ENCODE data around the gene RPS21. TPM values are rescaled to one million over a fixed set of nuclear protein-coding genes. Genes with fewer than 3 reads are reported as not detected.
A peak's percentile ranks its signal among the peaks of the same experiment; 100 is the strongest.

The RPS21 gene
- total and polyA plus RNA-seq, 2 of the 13 experiments (the other 11 are each of a cell fraction or from before 2014, with no cell fraction given), result 2,647 to 11,063 TPM

GRCh38 chr20:62407221-62407992 lies 20.5 kb downstream of the RPS21 start, which contains the start of gene CABLES2 (continued):
- TF ChIP-seq RBM39 (IDR thresholded peaks at IDR 0.05; ENCODE audit: low read depth, low read length, poor library complexity, severe bottlenecking) (peak; percentile 66), PCBP1 (IDR thresholded peaks at IDR 0.05; ENCODE audit: borderline replicate concordance, low read depth, low read length) (0 out of 2 replicates have a peak, but pooled peaks have one; percentile 24), NBN (conservative IDR thresholded peaks at IDR 0.05) (no peak), ZNF780A (CRISPR knock-in tag; IDR thresholded peaks at IDR 0.05) (no peak), ZNF704 (CRISPR knock-in tag; IDR thresholded peaks at IDR 0.05; ENCODE audit: borderline replicate concordance) (peak; percentile 91), ZNF800 (CRISPR knock-in tag; IDR thresholded peaks at IDR 0.05) (peak; percentile 88), JARID2 (CRISPR knock-in tag; IDR thresholded peaks at IDR 0.05; ENCODE audit: insufficient replicate concordance) (no peak), ZSCAN22 (CRISPR knock-in tag; IDR thresholded peaks at IDR 0.05) (peak; percentile 78; the same call in 1 of the 2 replicates), SKI (IDR thresholded peaks at IDR 0.05; ENCODE audit: partially characterized antibody) (peak; percentile 77), ZNF710 (CRISPR knock-in tag; IDR thresholded peaks at IDR 0.05; ENCODE audit: borderline replicate concordance) (peak; percentile 88; the same call in 1 of the 2 replicates), POLR2G (IDR thresholded peaks at IDR 0.05; ENCODE audit: low read depth, low read length) (no peak), ASH2L (IDR thresholded peaks at IDR 0.05; ENCODE audit: insufficient read length, low read depth, low read length) (peak; percentile 79), GABPB1 (CRISPR knock-in tag; IDR thresholded peaks at IDR 0.05) (peak; percentile 83), ISX (CRISPR knock-in tag; conservative IDR thresholded peaks at IDR 0.05) (peak; percentile 93)
- TF ChIP-seq, protein P1, sequence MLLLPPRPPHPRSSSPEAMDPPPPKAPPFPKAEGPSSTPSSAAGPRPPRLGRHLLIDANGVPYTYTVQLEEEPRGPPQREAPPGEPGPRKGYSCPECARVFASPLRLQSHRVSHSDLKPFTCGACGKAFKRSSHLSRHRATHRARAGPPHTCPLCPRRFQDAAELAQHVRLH (CRISPR knock-in tag; IDR thresholded peaks at IDR 0.05; ENCODE audit: borderline replicate concordance, low read depth), result peak; percentile 95
- TF ChIP-seq, protein P2, sequence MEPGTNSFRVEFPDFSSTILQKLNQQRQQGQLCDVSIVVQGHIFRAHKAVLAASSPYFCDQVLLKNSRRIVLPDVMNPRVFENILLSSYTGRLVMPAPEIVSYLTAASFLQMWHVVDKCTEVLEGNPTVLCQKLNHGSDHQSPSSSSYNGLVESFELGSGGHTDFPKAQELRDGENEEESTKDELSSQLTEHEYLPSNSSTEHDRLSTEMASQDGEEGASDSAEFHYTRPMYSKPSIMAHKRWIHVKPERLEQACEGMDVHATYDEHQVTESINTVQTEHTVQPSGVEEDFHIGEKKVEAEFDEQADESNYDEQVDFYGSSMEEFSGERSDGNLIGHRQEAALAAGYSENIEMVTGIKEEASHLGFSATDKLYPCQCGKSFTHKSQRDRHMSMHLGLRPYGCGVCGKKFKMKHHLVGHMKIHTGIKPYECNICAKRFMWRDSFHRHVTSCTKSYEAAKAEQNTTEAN (CRISPR knock-in tag; conservative IDR thresholded peaks at IDR 0.05), result peak; percentile 78
- TF ChIP-seq, protein P3, sequence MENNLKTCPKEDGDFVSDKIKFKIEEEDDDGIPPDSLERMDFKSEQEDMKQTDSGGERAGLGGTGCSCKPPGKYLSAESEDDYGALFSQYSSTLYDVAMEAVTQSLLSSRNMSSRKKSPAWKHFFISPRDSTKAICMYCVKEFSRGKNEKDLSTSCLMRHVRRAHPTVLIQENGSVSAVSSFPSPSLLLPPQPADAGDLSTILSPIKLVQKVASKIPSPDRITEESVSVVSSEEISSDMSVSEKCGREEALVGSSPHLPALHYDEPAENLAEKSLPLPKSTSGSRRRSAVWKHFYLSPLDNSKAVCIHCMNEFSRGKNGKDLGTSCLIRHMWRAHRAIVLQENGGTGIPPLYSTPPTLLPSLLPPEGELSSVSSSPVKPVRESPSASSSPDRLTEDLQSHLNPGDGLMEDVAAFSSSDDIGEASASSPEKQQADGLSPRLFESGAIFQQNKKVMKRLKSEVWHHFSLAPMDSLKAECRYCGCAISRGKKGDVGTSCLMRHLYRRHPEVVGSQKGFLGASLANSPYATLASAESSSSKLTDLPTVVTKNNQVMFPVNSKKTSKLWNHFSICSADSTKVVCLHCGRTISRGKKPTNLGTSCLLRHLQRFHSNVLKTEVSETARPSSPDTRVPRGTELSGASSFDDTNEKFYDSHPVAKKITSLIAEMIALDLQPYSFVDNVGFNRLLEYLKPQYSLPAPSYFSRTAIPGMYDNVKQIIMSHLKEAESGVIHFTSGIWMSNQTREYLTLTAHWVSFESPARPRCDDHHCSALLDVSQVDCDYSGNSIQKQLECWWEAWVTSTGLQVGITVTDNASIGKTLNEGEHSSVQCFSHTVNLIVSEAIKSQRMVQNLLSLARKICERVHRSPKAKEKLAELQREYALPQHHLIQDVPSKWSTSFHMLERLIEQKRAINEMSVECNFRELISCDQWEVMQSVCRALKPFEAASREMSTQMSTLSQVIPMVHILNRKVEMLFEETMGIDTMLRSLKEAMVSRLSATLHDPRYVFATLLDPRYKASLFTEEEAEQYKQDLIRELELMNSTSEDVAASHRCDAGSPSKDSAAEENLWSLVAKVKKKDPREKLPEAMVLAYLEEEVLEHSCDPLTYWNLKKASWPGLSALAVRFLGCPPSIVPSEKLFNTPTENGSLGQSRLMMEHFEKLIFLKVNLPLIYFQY (CRISPR knock-in tag; IDR thresholded peaks at IDR 0.05; ENCODE audit: borderline replicate concordance), result peak; percentile 74

Data from HepG2 (cell line).